Heart left ventricle (tissue), 13 donors: ENCODE data around the gene MAP1LC3A.

Experiments used
- POLR2A ChIP-seq, 2 donors: fragments of 450-650 bp; IDR thresholded peaks; one replicate each; pipeline ENCODE4 v1.6.1; 2017; ENCODE audit warnings: antibody characterized with exemption in 2 of 2, mild to moderate bottlenecking in 2 of 2, moderate library complexity in 2 of 2
- TF ChIP-seq, protein P1 (sequence below), 12 donors: fragments of 200-600 bp; sonication (generic) in 4 of 12; IDR thresholded peaks; one replicate each; pipeline versions ENCODE4 v1.5.0 to v1.8.0; 2018 to 2022; ENCODE audit warnings: antibody characterized with exemption in 12 of 12, mild to moderate bottlenecking in 5 of 12
- donor health status: ischemic (EF 13 %, LVEDD 7.1; RV severe dilation, severe dysfunction).
- donor health status: DM: no; HTN: yes; CAD: no.
- donor health status: DM: no; HTN: no; CAD: no.
- donor health status: ischemic (EF 25% LVEDD 6.9; RV normal size, moderate dysfunction).
- donor health status: ischemic (EF 25% LVEDD 5.7; RV mildly dilated, moderate dysfunction).
- donor health status: ischemic (EF 35%, LVEDD 5.7; RV mildly dilated, moderate dysfunction).
- donor health status: nonischemic (EF 11% LVEDD 7.7; RV severe dilation, severe dysfunction).
- donor health status: DM: yes; HTN: yes; CAD: no.
- donor health status: PGD.
- donor health status: ischemic (EF 29% LVEDD 5.4; RV normal size, mild dysfunction).
- donor health status: nonischemic (EF 23%, LVEDD 6.1; RV moderate dilation, normal function).

DNA sequence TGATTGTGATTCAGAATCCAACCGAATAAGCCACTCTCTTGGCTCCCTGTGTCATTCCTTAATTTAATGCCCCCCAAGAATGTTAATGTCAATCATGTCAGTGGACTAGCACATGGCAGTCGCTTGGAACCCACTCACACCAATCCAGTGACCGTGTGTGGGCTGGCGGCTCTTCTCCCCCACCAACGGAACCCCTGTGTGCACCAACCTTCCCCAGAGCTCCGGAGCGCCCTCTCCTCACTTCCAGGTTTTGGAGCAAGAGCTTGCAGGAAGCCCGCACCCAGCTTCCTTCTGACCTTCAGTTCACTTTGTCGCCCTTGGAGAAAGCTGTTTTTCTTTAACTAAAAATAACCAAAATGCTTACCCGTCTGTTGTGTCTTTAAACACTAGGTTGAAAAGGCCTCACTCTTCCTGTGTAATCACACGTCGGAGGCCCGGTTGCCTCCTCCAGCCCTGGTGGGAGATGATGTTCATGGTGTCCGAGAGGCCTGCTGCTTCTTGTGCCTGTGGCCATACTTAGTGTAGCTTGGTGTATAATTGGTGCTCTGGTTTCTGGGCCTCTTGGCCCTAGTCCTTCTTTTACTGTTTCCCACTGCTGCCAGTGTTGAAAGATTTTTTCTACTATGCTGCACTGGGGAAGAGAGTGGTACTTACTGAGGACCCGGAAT is 17.8 kb upstream of the MAP1LC3A start:
- TF ChIP-seq, protein P1, sequence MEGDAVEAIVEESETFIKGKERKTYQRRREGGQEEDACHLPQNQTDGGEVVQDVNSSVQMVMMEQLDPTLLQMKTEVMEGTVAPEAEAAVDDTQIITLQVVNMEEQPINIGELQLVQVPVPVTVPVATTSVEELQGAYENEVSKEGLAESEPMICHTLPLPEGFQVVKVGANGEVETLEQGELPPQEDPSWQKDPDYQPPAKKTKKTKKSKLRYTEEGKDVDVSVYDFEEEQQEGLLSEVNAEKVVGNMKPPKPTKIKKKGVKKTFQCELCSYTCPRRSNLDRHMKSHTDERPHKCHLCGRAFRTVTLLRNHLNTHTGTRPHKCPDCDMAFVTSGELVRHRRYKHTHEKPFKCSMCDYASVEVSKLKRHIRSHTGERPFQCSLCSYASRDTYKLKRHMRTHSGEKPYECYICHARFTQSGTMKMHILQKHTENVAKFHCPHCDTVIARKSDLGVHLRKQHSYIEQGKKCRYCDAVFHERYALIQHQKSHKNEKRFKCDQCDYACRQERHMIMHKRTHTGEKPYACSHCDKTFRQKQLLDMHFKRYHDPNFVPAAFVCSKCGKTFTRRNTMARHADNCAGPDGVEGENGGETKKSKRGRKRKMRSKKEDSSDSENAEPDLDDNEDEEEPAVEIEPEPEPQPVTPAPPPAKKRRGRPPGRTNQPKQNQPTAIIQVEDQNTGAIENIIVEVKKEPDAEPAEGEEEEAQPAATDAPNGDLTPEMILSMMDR (IDR thresholded peaks at IDR 0.05): no peak
- TF ChIP-seq POLR2A (IDR thresholded peaks at IDR 0.05): no peak
